NCI-H526 treated with DMSO at 0.1 percent for 48 hours (cell line): Measurements from ENCODE around the gene IL26.

Experiments
- DNase-seq: peaks from one replicate; lab custom pipeline; 2025; lab: John Stamatoyannopoulos, UW

IL26 gene

DNA sequence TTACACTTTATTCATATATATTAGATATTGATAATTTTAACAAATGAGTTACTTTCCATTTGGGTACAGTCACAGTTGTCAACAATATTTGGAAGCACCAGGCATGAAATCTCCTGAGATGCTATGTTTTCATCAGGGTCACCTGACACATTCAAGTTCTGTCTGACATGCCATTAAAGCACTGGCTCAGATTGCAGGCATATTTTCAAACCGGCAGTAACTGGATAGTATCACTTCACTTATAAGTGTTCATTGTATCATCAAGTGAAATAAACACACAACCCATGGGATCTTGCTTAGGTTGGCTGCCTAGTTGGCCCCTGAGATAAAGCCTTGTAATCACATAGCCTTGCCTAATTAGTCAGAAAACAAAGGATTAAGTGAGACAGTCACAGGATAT, 70.8 kb downstream of the IL26 start:
- no peak for DNase-seq
